Kidney (tissue), 14 donors: ENCODE data around the gene DNAH5. TPM values are rescaled to one million over a fixed set of nuclear protein-coding genes. Genes with fewer than 3 reads are reported as not detected.
A peak's percentile ranks its signal among the peaks of the same experiment; 100 is the strongest.

Experiments
- DNase-seq, 5 donors: peaks; one replicate each; pipeline ENCODE4 v3.0.0-alpha.2; 2013 to 2020
- FAIRE-seq: peaks from 2 replicates; lab custom pipeline; 2012; peaks lifted over from hg19 to GRCh38; lab: Jason Lieb, UNC
- H3K27ac ChIP-seq, 2 donors: one replicate each; pipeline ENCODE4 v1.7.0; 2013; ENCODE audit warnings: low read depth in 2 of 2, low read length in 2 of 2, inconsistent platforms in 1 of 2
- H3K27me3 ChIP-seq: one replicate; pipeline ENCODE4 v1.7.1; 2013; ENCODE audit warnings: low read length, inconsistent platforms; ENCODE audit not compliant: control insufficient read depth, insufficient read depth
- H3K36me3 ChIP-seq, 3 donors: one replicate each; pipeline versions ENCODE4 v1.7.0 to v1.7.1; 2013; ENCODE audit warnings: low read length in 3 of 3, control low read depth in 1 of 3, inconsistent platforms in 1 of 3; ENCODE audit not compliant: insufficient read depth in 3 of 3, control insufficient read depth in 2 of 3
- H3K4me1 ChIP-seq, 3 donors: one replicate each; pipeline versions ENCODE4 v1.7.0 to v1.7.1; 2013; ENCODE audit warnings: low read length in 3 of 3, inconsistent platforms in 1 of 3, low read depth in 1 of 3; ENCODE audit not compliant: control insufficient read depth in 2 of 3, insufficient read depth in 2 of 3
- H3K4me3 ChIP-seq, 3 donors: one replicate each; pipeline versions ENCODE4 v1.7.0 to v1.8.1; 2013; ENCODE audit warnings: low read length in 3 of 3, control low read depth in 1 of 3, inconsistent platforms in 1 of 3
- H3K9ac ChIP-seq, 3 donors: one replicate each; pipeline versions ENCODE4 v1.7.0 to v1.7.1; 2013; ENCODE audit warnings: low read length in 3 of 3, control low read depth in 1 of 3, inconsistent platforms in 1 of 3
- H3K9me3 ChIP-seq, 3 donors: one replicate each; pipeline versions ENCODE4 v1.7.0 to v1.7.1; 2013; ENCODE audit warnings: low read length in 3 of 3, control low read depth in 1 of 3, inconsistent platforms in 1 of 3; ENCODE audit not compliant: control insufficient read depth in 2 of 3, insufficient read depth in 1 of 3
- intact Hi-C: fragments of 100-400 bp; cut with DNase I; formaldehyde crosslinking; loops from one replicate; pipeline ENCODE4 v1.11.1; 2022
- polyA plus RNA-seq: library from polyadenylated mRNA; stranded (reverse); fragments of 350-450 nt; fragmentation: Illumina TruSeq; extraction: RNeasy Lipid Tissue Mini Kit (QIAGEN cat#74804); gene quantifications from one replicate; pipeline ENCODE4 v1.2.3, GENCODE V29; 2014; ENCODE audit warnings: low read depth, low replicate concordance; ENCODE audit not compliant: insufficient read depth
- total RNA-seq: library from RNA; stranded (reverse); fragmentation: NEBNext Ultra II Directional; extraction: Animal tissue kit (Norgen Biotek cat#: 25700); gene quantifications from one replicate; pipeline ENCODE4 v1.2.1, GENCODE V29; 2021
- TF ChIP-seq, protein P1 (sequence below): IDR thresholded peaks from 3 replicates; pipeline ENCODE4 v1.5.1; 2012; ENCODE audit warnings: mild to moderate bottlenecking, moderate library complexity, borderline replicate concordance; ENCODE audit not compliant: insufficient read depth; ENCODE audit errors: extremely low read depth
- donor health status: control.
- donor health status: control.
- donor health status: control.
- donor health status: control.
- donor health status: control.
- donor health status: DM: yes; HTN: yes; CAD: no.
- donor health status: Normal renal cell carcinoma (clear cell type).

DNAH5 gene
- total and polyA plus RNA-seq, 2 donors from 2014 or later: 0.49 to 16.4 TPM

DNA sequence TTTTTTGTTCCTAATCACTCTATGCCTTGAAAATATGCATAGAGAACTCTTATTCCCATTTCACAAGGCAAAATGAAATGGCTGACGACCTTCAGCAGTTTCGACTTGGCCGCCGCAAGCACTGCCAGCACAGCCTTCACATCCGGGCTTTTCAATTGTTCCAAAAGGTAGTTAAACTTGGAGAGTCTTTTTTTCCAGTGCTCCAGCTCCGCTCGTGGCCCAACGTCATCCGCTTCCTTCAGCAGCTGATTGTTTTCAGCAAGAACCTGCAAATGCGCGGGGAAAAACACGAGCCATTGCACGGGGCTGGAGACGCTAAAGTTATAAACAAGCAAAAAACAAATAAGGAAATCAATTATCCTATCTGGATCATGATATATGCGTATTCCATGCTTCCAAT, 25.4 kb downstream of the DNAH5 start:
- no peaks in the 10 kb centered on the region for H3K9me3 ChIP-seq
- no peak overlapping the region for H3K27ac ChIP-seq
- no peak overlapping the region for H3K4me3 ChIP-seq
- H3K27me3 ChIP-seq: no peaks in the 10 kb centered on the region
- TF ChIP-seq, protein P1, sequence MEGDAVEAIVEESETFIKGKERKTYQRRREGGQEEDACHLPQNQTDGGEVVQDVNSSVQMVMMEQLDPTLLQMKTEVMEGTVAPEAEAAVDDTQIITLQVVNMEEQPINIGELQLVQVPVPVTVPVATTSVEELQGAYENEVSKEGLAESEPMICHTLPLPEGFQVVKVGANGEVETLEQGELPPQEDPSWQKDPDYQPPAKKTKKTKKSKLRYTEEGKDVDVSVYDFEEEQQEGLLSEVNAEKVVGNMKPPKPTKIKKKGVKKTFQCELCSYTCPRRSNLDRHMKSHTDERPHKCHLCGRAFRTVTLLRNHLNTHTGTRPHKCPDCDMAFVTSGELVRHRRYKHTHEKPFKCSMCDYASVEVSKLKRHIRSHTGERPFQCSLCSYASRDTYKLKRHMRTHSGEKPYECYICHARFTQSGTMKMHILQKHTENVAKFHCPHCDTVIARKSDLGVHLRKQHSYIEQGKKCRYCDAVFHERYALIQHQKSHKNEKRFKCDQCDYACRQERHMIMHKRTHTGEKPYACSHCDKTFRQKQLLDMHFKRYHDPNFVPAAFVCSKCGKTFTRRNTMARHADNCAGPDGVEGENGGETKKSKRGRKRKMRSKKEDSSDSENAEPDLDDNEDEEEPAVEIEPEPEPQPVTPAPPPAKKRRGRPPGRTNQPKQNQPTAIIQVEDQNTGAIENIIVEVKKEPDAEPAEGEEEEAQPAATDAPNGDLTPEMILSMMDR: no peak
- no peak for FAIRE-seq
- DNase-seq: no peak
- no peaks in the 10 kb centered on the region for H3K36me3 ChIP-seq
- peaks cover 0 to 13% (median 0%) of the 10 kb centered on the region in 3 donors for H3K4me1 ChIP-seq
- no peak overlapping the region for H3K9ac ChIP-seq
- intact Hi-C loops: no loop called here

- H3K36me3 ChIP-seq: no peaks in the 10 kb centered on the region
- TF ChIP-seq, protein P1: no peak
- H3K27me3 ChIP-seq: no peaks in the 10 kb centered on the region
- FAIRE-seq (no peak), DNase-seq (no peak)
- H3K27ac ChIP-seq: no peak overlapping the region
- H3K4me1 ChIP-seq: peaks cover 0 to 13% (median 0%) of the 10 kb centered on the region in 3 donors
- no peak overlapping the region for H3K4me3 ChIP-seq
- no peaks in the 10 kb centered on the region for H3K9me3 ChIP-seq
- intact Hi-C loops: no loop called here
- no peak overlapping the region for H3K9ac ChIP-seq
Measured at GRCh38 chr5:13917061-13917460, 27.4 kb downstream of the DNAH5 start.

GRCh38 chr5:13913962-13914361, 30.5 kb downstream of the DNAH5 start:
- no peaks in the 10 kb centered on the region for H3K27me3 ChIP-seq
- no peak overlapping the region for H3K4me3 ChIP-seq
- H3K4me1 ChIP-seq: peaks cover 0 to 7% (median 0%) of the 10 kb centered on the region in 3 donors
- intact Hi-C loops: no loop called here
- H3K9ac ChIP-seq: no peak overlapping the region
- DNase-seq (no peak), FAIRE-seq (no peak)
- no peak overlapping the region for H3K27ac ChIP-seq
- H3K9me3 ChIP-seq: no peaks in the 10 kb centered on the region
- TF ChIP-seq, protein P1: no peak
- no peaks in the 10 kb centered on the region for H3K36me3 ChIP-seq

DNA sequence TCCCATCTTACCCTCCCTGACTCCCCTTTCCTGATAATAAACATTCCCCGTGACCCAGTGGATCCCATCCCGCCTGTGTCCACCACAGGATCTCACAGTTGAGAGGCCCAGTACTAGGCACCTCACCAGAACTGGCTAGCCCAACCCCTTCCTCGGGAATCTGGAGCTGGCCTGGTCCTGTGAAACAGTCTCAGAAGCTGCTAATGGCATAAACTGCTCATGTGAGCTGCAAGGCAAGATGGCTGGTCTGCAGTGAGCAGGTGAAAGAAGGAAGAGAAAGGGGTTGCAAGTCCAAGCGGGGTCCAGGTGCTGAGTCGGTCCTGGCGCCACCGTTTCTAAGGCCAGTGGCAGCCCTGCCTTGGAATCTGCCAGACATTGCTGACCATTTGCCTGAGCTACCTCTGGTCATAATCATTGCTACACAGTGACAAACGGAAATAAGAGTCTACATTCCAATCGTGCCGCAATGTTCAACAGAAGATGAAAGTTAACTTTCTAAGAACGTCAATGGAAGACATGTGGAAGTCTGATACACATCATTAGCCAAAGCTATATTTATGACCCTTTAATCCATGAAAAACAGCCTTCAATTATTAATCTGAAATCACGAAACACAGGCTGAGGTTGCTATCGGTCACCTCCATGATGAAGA, 33.7 kb downstream of the DNAH5 start:
- H3K27ac ChIP-seq: no peak overlapping the region
- no peaks in the 10 kb centered on the region for H3K27me3 ChIP-seq
- TF ChIP-seq, protein P1: no peak
- no peak for FAIRE-seq
- H3K4me1 ChIP-seq: no peaks in the 10 kb centered on the region
- H3K9ac ChIP-seq: no peak overlapping the region
- intact Hi-C loops: no loop called here
- H3K9me3 ChIP-seq: no peaks in the 10 kb centered on the region
- H3K36me3 ChIP-seq: no peaks in the 10 kb centered on the region
- no peak for DNase-seq
- H3K4me3 ChIP-seq: peak overlapping the region in 2 of 3 donors; percentile 10 to 20
